GM12873 (cell line): Measurements from ENCODE around the gene CCDC80.

Experiments
- CTCF ChIP-seq: IDR thresholded peaks from 2 replicates; pipeline ENCODE4 v1.5.1; 2012; ENCODE audit warnings: low read depth, mild to moderate bottlenecking, moderate library complexity, low read length, control low read depth; ENCODE audit not compliant: insufficient read depth; ENCODE audit errors: missing control alignments

CCDC80 gene

GRCh38 chr3:112640930-112641801 lies at the start of gene CCDC80:
Gene CCDC80, minus strand, starts transcription at chr3:112641143. Its CDS starts 1,238 bp downstream, at chr3:112639905.
- TF ChIP-seq CTCF: no peak

- TF ChIP-seq CTCF: no peak
Observed at GRCh38 chr3:112689989-112690388, 49.0 kb upstream of the CCDC80 start.

- TF ChIP-seq CTCF: no peak
Observed at GRCh38 chr3:112689385-112689784, 48.4 kb upstream of the CCDC80 start.

- TF ChIP-seq CTCF: no peak
Observed at GRCh38 chr3:112688819-112689218, 47.9 kb upstream of the CCDC80 start.

- no peak for TF ChIP-seq CTCF
Observed at GRCh38 chr3:112688085-112688769, 47.3 kb upstream of the CCDC80 start.

GRCh38 chr3:112687616-112688015 lies 46.7 kb upstream of the CCDC80 start:
- no peak for TF ChIP-seq CTCF

GRCh38 chr3:112687211-112687610 lies 46.3 kb upstream of the CCDC80 start:
- TF ChIP-seq CTCF: no peak
